DND-41 (cell line): ENCODE data around the gene KCTD3.

Experiments
- ATAC-seq: fragments of 200-7000 bp; cut with Tn5 transposase; 3 replicates; pipeline ENCODE4 v1.9.1; 2021; ENCODE audit warnings: low read depth; ENCODE audit not compliant: insufficient read depth
- DNase-seq: peaks from one replicate; pipeline ENCODE4 v3.0.0-alpha.2; 2020
- H2AFZ ChIP-seq: 2 replicates; pipeline ENCODE4 v1.6.0; 2012; ENCODE audit warnings: low read depth, low read length
- H3K27ac ChIP-seq: 2 replicates; pipeline ENCODE4 v1.5.1; 2012; ENCODE audit warnings: low read length, inconsistent platforms
- H3K27me3 ChIP-seq: fragments of 200-600 bp; sonication (generic); 2 replicates; pipeline ENCODE4 v1.6.0; 2012; ENCODE audit warnings: low read length, mild to moderate bottlenecking, inconsistent platforms; ENCODE audit not compliant: insufficient read depth, poor library complexity
- H3K36me3 ChIP-seq: 2 replicates; pipeline ENCODE4 v1.5.1; 2012; ENCODE audit warnings: low read length, inconsistent platforms; ENCODE audit not compliant: insufficient read depth
- H3K4me1 ChIP-seq: 2 replicates; pipeline ENCODE4 v1.5.1; 2012; ENCODE audit warnings: mild to moderate bottlenecking, low read length; ENCODE audit not compliant: insufficient read depth
- H3K4me2 ChIP-seq: 2 replicates; pipeline ENCODE4 v1.6.0; 2012; ENCODE audit warnings: mild to moderate bottlenecking, moderate library complexity, low read length, inconsistent platforms; ENCODE audit not compliant: insufficient read depth
- H3K4me3 ChIP-seq, 2 experiments: fragments of 200-600 bp in 1 of 2; shearing (Covaris generic) in 1 of 2; 2 replicates each; pipeline ENCODE4 v1.5.1; 2012 to 2016; ENCODE audit warnings: inconsistent platforms in 2 of 2, low read length in 2 of 2, mild to moderate bottlenecking in 2 of 2, low read depth in 1 of 2, moderate library complexity in 1 of 2
- H3K79me2 ChIP-seq: 2 replicates; pipeline ENCODE4 v1.6.0; 2012; ENCODE audit warnings: low read length, inconsistent platforms; ENCODE audit not compliant: insufficient read depth
- H3K9ac ChIP-seq: 2 replicates; pipeline ENCODE4 v1.6.0; 2012; ENCODE audit warnings: low read depth, mild to moderate bottlenecking, inconsistent platforms, low read length, moderate library complexity
- H3K9me3 ChIP-seq: 2 replicates; pipeline ENCODE4 v1.5.1; 2012; ENCODE audit warnings: low read length, moderate library complexity, mild to moderate bottlenecking, inconsistent platforms; ENCODE audit not compliant: insufficient read depth, severe bottlenecking
- H4K20me1 ChIP-seq: 2 replicates; pipeline ENCODE4 v1.6.0; 2012; ENCODE audit warnings: low read length; ENCODE audit not compliant: insufficient read depth
- EZH2 ChIP-seq: IDR thresholded peaks from 3 replicates; pipeline ENCODE4 v1.6.1; 2012; ENCODE audit warnings: borderline replicate concordance, low read depth, mild to moderate bottlenecking, moderate library complexity, low read length, inconsistent platforms; ENCODE audit not compliant: severe bottlenecking
- TF ChIP-seq, protein P1 (sequence below): IDR thresholded peaks from 2 replicates; pipeline ENCODE4 v1.5.1; 2012; ENCODE audit warnings: borderline replicate concordance, low read length, moderate library complexity, mild to moderate bottlenecking; ENCODE audit not compliant: poor library complexity, severe bottlenecking; ENCODE audit errors: extremely low read depth

KCTD3 gene

DNA sequence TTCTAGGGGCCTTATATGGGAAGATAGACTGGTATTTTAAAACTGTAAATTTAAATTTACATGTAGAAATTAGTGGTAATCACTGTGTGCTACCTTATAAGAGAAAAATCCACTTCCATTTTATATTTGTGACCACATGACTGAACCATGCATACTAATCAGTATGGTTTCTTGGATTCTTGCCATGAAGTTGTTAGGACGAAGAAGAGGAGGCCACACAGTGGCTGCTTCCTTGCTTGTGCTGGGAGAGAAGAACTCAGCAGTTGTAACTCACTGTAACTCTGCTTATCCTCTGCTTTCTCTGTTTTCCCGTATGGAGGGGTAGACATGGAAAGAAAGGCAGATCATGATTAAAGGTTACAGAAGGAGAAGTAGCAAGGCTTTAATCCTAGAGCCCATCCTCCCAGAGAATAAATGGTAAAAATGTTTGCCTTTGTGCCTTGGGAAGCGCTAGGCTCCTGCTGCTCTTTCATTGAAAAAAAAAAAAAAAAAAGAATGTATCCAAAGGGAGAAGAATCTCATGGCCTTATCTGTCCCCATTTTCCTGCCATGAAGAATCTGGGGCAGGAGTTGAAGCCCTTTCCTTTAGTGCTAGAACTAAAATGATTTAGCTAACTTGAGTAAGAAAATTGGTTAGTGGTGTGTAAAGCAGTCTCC is 32.4 kb downstream of the KCTD3 start:
- Histone ChIP-seq H3K79me2 (no peaks in the 10 kb centered on the region), H3K4me3 (no peak overlapping the region), H3K9ac (no peak overlapping the region), H4K20me1 (no peaks in the 10 kb centered on the region), H2AFZ (no peak overlapping the region), H3K36me3 (no peaks in the 10 kb centered on the region), H3K4me1 (no peaks in the 10 kb centered on the region), H3K27ac (no peak overlapping the region), H3K4me2 (no peak overlapping the region), H3K9me3 (no peaks in the 10 kb centered on the region), H3K27me3 (no peaks in the 10 kb centered on the region)
- TF ChIP-seq, protein P1, sequence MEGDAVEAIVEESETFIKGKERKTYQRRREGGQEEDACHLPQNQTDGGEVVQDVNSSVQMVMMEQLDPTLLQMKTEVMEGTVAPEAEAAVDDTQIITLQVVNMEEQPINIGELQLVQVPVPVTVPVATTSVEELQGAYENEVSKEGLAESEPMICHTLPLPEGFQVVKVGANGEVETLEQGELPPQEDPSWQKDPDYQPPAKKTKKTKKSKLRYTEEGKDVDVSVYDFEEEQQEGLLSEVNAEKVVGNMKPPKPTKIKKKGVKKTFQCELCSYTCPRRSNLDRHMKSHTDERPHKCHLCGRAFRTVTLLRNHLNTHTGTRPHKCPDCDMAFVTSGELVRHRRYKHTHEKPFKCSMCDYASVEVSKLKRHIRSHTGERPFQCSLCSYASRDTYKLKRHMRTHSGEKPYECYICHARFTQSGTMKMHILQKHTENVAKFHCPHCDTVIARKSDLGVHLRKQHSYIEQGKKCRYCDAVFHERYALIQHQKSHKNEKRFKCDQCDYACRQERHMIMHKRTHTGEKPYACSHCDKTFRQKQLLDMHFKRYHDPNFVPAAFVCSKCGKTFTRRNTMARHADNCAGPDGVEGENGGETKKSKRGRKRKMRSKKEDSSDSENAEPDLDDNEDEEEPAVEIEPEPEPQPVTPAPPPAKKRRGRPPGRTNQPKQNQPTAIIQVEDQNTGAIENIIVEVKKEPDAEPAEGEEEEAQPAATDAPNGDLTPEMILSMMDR = no peak
- TF ChIP-seq EZH2 = no peak
- no peak for ATAC-seq
- no peak for DNase-seq

- H3K27me3 ChIP-seq = no peaks in the 10 kb centered on the region
- DNase-seq (no peak), ATAC-seq (no peak)
- H3K9ac ChIP-seq = no peak overlapping the region
- no peak overlapping the region for H3K4me2 ChIP-seq
- no peak overlapping the region for H2AFZ ChIP-seq
- no peak overlapping the region for H3K4me3 ChIP-seq
- no peak for TF ChIP-seq EZH2
- TF ChIP-seq, protein P1 = no peak
- H4K20me1 ChIP-seq = no peaks in the 10 kb centered on the region
- H3K36me3 ChIP-seq = no peaks in the 10 kb centered on the region
- no peak overlapping the region for H3K27ac ChIP-seq
- H3K9me3 ChIP-seq = no peaks in the 10 kb centered on the region
- no peaks in the 10 kb centered on the region for H3K4me1 ChIP-seq
- H3K79me2 ChIP-seq = no peaks in the 10 kb centered on the region
Observed at GRCh38 chr1:215600258-215600792, 33.2 kb downstream of the KCTD3 start.

DNA sequence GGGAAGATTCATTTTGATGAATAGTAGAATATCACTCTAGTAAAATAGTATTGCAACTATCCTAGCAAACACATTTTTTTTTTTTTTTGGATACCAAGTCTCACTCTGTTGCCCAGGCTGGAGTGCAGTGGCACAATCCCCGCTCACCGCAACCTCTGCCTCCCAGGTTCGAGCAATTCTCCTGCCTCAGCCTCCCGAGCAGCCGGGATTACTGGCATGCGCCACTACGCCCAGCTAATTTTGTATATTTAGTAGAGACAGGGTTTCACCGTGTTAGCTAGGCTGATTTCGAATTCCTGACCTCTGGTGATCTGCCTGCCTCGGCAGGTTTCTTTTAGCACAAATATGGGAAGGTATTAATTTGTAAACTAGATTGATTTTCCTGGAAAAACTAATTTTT is 33.8 kb downstream of the KCTD3 start:
- H3K9ac ChIP-seq = no peak overlapping the region
- no peaks in the 10 kb centered on the region for H3K4me1 ChIP-seq
- H4K20me1 ChIP-seq = no peaks in the 10 kb centered on the region
- H3K27me3 ChIP-seq = no peaks in the 10 kb centered on the region
- ATAC-seq (no peak), DNase-seq (no peak)
- no peak for TF ChIP-seq EZH2
- TF ChIP-seq, protein P1 = no peak
- H3K9me3 ChIP-seq = no peaks in the 10 kb centered on the region
- H3K36me3 ChIP-seq = no peaks in the 10 kb centered on the region
- H2AFZ ChIP-seq = no peak overlapping the region
- H3K27ac ChIP-seq = no peak overlapping the region
- no peaks in the 10 kb centered on the region for H3K79me2 ChIP-seq
- no peak overlapping the region for H3K4me2 ChIP-seq
- H3K4me3 ChIP-seq = no peak overlapping the region

GRCh38 chr1:215601276-215601675 is 34.2 kb downstream of the KCTD3 start:
- Histone ChIP-seq H3K4me3 (no peak overlapping the region), H3K27ac (no peak overlapping the region), H2AFZ (no peak overlapping the region), H3K4me1 (no peaks in the 10 kb centered on the region), H3K9me3 (no peaks in the 10 kb centered on the region), H3K79me2 (no peaks in the 10 kb centered on the region), H3K9ac (no peak overlapping the region), H3K27me3 (no peaks in the 10 kb centered on the region), H3K36me3 (no peaks in the 10 kb centered on the region), H3K4me2 (no peak overlapping the region), H4K20me1 (no peaks in the 10 kb centered on the region)
- DNase-seq (no peak), ATAC-seq (no peak)
- TF ChIP-seq EZH2 = no peak
- TF ChIP-seq, protein P1 = no peak
